ENCODE data around the gene SUN2.

The SUN2 gene

DNA sequence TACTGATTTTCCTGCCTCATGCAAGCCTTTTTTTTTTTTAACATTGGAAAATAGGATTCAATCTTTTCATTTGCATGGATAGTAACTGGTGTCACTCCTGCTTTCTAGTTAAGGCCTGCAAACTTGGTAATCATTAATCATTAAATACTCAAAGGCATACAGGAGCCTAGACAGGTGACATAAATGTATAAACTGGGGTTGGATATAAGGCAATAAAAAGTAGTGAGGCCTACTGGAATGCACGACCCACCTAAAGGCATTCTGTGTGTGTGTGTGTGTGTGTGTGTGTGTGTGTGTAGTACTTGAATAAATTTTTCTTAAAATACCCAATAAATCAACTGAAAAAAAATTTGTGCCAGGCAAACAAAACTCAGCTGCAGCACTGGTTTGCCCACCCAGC lies 66.1 kb downstream of the SUN2 start:
- DNase-seq = no peak

DNA sequence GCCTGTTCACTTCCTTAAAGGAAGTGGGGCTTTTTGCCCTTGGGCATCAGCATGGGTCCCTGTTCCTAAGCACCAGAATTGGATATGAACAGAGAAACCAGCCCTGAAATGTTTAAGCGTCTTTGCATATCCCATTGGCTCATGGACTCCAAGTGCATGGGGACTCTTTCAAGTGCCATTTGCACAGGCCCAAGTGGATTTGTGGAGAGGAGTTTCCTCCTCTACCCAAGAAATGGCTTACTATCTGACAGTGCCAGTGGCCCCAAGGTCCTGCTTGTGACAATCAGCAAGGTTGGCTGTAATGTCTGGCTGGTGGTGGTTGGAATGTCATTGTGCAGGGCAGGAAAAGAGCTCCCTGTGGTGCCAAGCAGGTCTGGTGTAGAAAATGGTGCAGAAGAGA lies 70.0 kb downstream of the SUN2 start:
- DNase-seq = no peak

- no peak for DNase-seq
Observed at GRCh38 chr22:38684895-38685294, 70.9 kb downstream of the SUN2 start.

Measured in NCI-H1105 (cell line).